Fibroblast of lung (primary cell): ENCODE data around the gene LRP8. TPM values are rescaled to one million over a fixed set of nuclear protein-coding genes. Genes with fewer than 3 reads are reported as not detected.

Source experiments
- DNase-seq, 2 donors: peaks; one replicate each; pipeline versions ENCODE4 v3.0.0 to v3.0.0-alpha.2; 2010; ENCODE audit warnings: low read depth in 2 of 2
- H2AFZ ChIP-seq: 2 replicates; pipeline ENCODE4 v1.5.1; 2012; ENCODE audit warnings: low read length, control low read depth, inconsistent platforms
- H3K27ac ChIP-seq: 2 replicates; pipeline ENCODE4 v1.5.1; 2011; ENCODE audit warnings: low read length, control low read depth; ENCODE audit not compliant: insufficient read depth
- H3K27me3 ChIP-seq: 2 replicates; pipeline ENCODE4 v1.5.1; 2011; ENCODE audit warnings: mild to moderate bottlenecking, low read length; ENCODE audit not compliant: control insufficient read depth, insufficient read depth
- H3K36me3 ChIP-seq: 2 replicates; pipeline ENCODE4 v1.5.1; 2011; ENCODE audit warnings: low read length; ENCODE audit not compliant: control insufficient read depth, insufficient read depth
- H3K4me1 ChIP-seq: 2 replicates; pipeline ENCODE4 v1.5.1; 2011; ENCODE audit warnings: low read length; ENCODE audit not compliant: control insufficient read depth, insufficient read depth; ENCODE audit errors: extremely low read depth
- H3K4me2 ChIP-seq: 2 replicates; pipeline ENCODE4 v1.5.1; 2011; ENCODE audit warnings: low read length, control low read depth; ENCODE audit not compliant: insufficient read depth; ENCODE audit errors: extremely low read depth
- H3K4me3 ChIP-seq, 4 experiments: fragments of 200-600 bp in 1 of 4; sonication (generic) in 1 of 4; replicated peaks in 1 of 4; 2 replicates each; pipeline ENCODE4 v1.5.1; 2011 to 2016; ENCODE audit warnings: low read length in 4 of 4, low read depth in 3 of 4, mild to moderate bottlenecking in 3 of 4, control low read depth in 2 of 4, inconsistent platforms in 1 of 4, mixed read lengths in 1 of 4; ENCODE audit not compliant: insufficient read depth in 1 of 4; ENCODE audit errors: control extremely low read depth in 1 of 4
- H3K79me2 ChIP-seq: 2 replicates; pipeline ENCODE4 v1.5.1; 2012; ENCODE audit warnings: mild to moderate bottlenecking, low read length, inconsistent platforms; ENCODE audit not compliant: control insufficient read depth, insufficient read depth
- H3K9ac ChIP-seq: 2 replicates; pipeline ENCODE4 v1.5.1; 2011; ENCODE audit warnings: mild to moderate bottlenecking, low read length, control low read depth; ENCODE audit not compliant: insufficient read depth
- H3K9me3 ChIP-seq: 2 replicates; pipeline ENCODE4 v1.5.1; 2012; ENCODE audit warnings: low read depth, low read length; ENCODE audit not compliant: control insufficient read depth, insufficient read depth
- H4K20me1 ChIP-seq: 2 replicates; pipeline ENCODE4 v1.5.1; 2011; ENCODE audit warnings: low read length; ENCODE audit not compliant: control insufficient read depth, insufficient read depth; ENCODE audit errors: extremely low read depth
- EZH2 ChIP-seq: IDR thresholded peaks from 2 replicates; pipeline ENCODE4 v1.5.1; 2012; ENCODE audit warnings: low read length, control low read depth, mild to moderate bottlenecking; ENCODE audit errors: missing control alignments
- polyA plus RNA-seq, 2 donors: library from polyadenylated mRNA; depleted of rRNA in 1 of 2; stranded (reverse) in 1 of 2; unstranded in 1 of 2; fragments of >200 nt; gene quantifications; 2 replicates each; pipeline ENCODE4 v1.2.1, GENCODE V29; 2011 to 2012; ENCODE audit warnings: missing spikeins in 1 of 2
- total RNA-seq: library from RNA; depleted of rRNA; stranded (reverse); fragments of >200 nt; gene quantifications from 2 replicates; pipeline ENCODE4 v1.2.1, GENCODE V29; 2014
- TF ChIP-seq, protein P1 (sequence below), 2 donors: IDR thresholded peaks in 1 of 2; conservative IDR thresholded peaks in 1 of 2; 1 replicate in 1 of 2; 2 replicates in 1 of 2; pipeline ENCODE4 v1.5.1; 2011 to 2012; ENCODE audit warnings: low read length in 2 of 2, control low read depth in 1 of 2, inconsistent platforms in 1 of 2, low read depth in 1 of 2, mild to moderate bottlenecking in 1 of 2

The LRP8 gene
- total and polyA plus RNA-seq, 2 donors (not counting 1 experiment from before 2014, with no cell fraction given), result 8.4 to 10.3 TPM

DNA sequence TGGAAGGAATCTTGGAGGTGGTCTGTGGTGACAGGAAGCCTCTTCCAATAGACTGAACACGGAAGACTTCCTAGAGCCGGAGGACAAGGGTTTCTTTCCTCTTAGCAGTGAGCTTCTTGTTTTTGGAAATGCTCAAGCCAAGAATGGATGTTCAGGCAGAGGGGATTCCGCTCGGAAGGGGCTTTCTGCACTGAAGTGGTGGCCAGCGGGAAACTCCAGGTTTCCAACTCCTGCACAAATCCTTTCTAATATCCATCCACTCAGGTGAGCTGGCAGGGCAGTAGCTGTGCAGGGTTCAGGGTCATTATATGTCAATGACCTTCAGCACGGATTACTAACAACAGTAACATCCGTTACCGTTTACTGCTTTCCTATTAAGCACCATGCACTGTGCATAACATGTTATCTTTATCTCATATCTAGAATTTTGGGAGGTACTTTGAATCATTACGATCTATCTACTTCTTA is 131.8 kb downstream of the LRP8 start:
- no peak for TF ChIP-seq EZH2
- TF ChIP-seq, protein P1, sequence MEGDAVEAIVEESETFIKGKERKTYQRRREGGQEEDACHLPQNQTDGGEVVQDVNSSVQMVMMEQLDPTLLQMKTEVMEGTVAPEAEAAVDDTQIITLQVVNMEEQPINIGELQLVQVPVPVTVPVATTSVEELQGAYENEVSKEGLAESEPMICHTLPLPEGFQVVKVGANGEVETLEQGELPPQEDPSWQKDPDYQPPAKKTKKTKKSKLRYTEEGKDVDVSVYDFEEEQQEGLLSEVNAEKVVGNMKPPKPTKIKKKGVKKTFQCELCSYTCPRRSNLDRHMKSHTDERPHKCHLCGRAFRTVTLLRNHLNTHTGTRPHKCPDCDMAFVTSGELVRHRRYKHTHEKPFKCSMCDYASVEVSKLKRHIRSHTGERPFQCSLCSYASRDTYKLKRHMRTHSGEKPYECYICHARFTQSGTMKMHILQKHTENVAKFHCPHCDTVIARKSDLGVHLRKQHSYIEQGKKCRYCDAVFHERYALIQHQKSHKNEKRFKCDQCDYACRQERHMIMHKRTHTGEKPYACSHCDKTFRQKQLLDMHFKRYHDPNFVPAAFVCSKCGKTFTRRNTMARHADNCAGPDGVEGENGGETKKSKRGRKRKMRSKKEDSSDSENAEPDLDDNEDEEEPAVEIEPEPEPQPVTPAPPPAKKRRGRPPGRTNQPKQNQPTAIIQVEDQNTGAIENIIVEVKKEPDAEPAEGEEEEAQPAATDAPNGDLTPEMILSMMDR (conservative IDR thresholded peaks at IDR 0.05 in 1 of 2, IDR thresholded peaks at IDR 0.05 in 1 of 2; ENCODE audit: low read depth in 1 of 2, low read length in 2 of 2), result no peak
- Histone ChIP-seq H3K79me2 (peaks cover 10% of the 10 kb centered on the region), H4K20me1 (no peaks in the 10 kb centered on the region), H3K9me3 (no peaks in the 10 kb centered on the region), H3K4me1 (peaks cover 17% of the 10 kb centered on the region), H3K27me3 (no peaks in the 10 kb centered on the region), H2AFZ (peak overlapping the region; percentile 61), H3K9ac (no peak overlapping the region), H3K4me3 (peak overlapping the region; percentile 16 to 98 (median 88)), H3K27ac (peak overlapping the region; percentile 42), H3K36me3 (no peaks in the 10 kb centered on the region), H3K4me2 (peak overlapping the region; percentile 94)
- no peak for DNase-seq

GRCh38 chr1:53195246-53196016 is 132.4 kb downstream of the LRP8 start:
- H2AFZ ChIP-seq, result peak overlapping the region; percentile 61
- H3K9ac ChIP-seq, result no peak overlapping the region
- peaks cover 17% of the 10 kb centered on the region for H3K4me1 ChIP-seq
- no peaks in the 10 kb centered on the region for H3K9me3 ChIP-seq
- H3K4me2 ChIP-seq, result no peak overlapping the region
- H4K20me1 ChIP-seq, result no peaks in the 10 kb centered on the region
- H3K27me3 ChIP-seq, result no peaks in the 10 kb centered on the region
- TF ChIP-seq, protein P1 (conservative IDR thresholded peaks at IDR 0.05 in 1 of 2, IDR thresholded peaks at IDR 0.05 in 1 of 2; ENCODE audit: low read depth in 1 of 2, low read length in 2 of 2), result no peak
- no peak for TF ChIP-seq EZH2
- no peaks in the 10 kb centered on the region for H3K36me3 ChIP-seq
- no peak overlapping the region for H3K4me3 ChIP-seq
- no peak for DNase-seq
- H3K27ac ChIP-seq, result no peak overlapping the region
- peaks cover 10% of the 10 kb centered on the region for H3K79me2 ChIP-seq

Other genes with a start within 250 kb of the LRP8 start
- 0.26 and 0.33 TPM in 2 replicates for gene SLC1A7, start 185.4 kb downstream of the LRP8 start, total RNA-seq
- gene SLC1A7, start 185.4 kb downstream of the LRP8 start, polyA plus RNA-seq, result 0.09 and 0.15 TPM in 2 replicates
- gene CPT2, start 131.2 kb downstream of the LRP8 start, total RNA-seq, result 13.4 and 18.3 TPM in 2 replicates
- 17.2 and 17.3 TPM in 2 replicates for gene CPT2, start 131.2 kb downstream of the LRP8 start, polyA plus RNA-seq
- 56.5 and 60.6 TPM in 2 replicates for gene CZIB, start 107.4 kb downstream of the LRP8 start, total RNA-seq
- gene CZIB, start 107.4 kb downstream of the LRP8 start, polyA plus RNA-seq, result 73.1 and 99.4 TPM in 2 replicates
- gene MAGOH, start 89.6 kb downstream of the LRP8 start, total RNA-seq, result 33.0 and 35.2 TPM in 2 replicates
- 34.5 and 45.5 TPM in 2 replicates for gene MAGOH, start 89.6 kb downstream of the LRP8 start, polyA plus RNA-seq
- gene DMRTB1, start 131.3 kb upstream of the LRP8 start, total RNA-seq, result not detected in 2 replicates
- gene DMRTB1, start 131.3 kb upstream of the LRP8 start, polyA plus RNA-seq, result not detected in 2 replicates